WTC11 (cell line): ENCODE measurements around the gene EME2.

Experiments
- E2F4 ChIP-seq: sonication (generic); formaldehyde crosslinking; IDR thresholded peaks from 2 replicates; pipeline ENCODE4 v1.8.1; 2022; ENCODE audit warnings: low read depth, mild to moderate bottlenecking, moderate library complexity, missing genetic modification reagents, borderline replicate concordance
- FOXP1 ChIP-seq: sonication (generic); formaldehyde crosslinking; IDR thresholded peaks from 2 replicates; pipeline ENCODE4 v1.8.0; 2022; ENCODE audit warnings: missing genetic modification reagents, mild to moderate bottlenecking, moderate library complexity, borderline replicate concordance
- KAT7 ChIP-seq: sonication (generic); formaldehyde crosslinking; IDR thresholded peaks from 2 replicates; pipeline ENCODE4 v1.8.1; 2023; ENCODE audit warnings: missing genetic modification reagents, mild to moderate bottlenecking, borderline replicate concordance
- MAX ChIP-seq: sonication (generic); formaldehyde crosslinking; IDR thresholded peaks from 2 replicates; pipeline ENCODE4 v1.8.0; 2022; ENCODE audit warnings: mild to moderate bottlenecking, missing genetic modification reagents
- RELA ChIP-seq: sonication (generic); formaldehyde crosslinking; IDR thresholded peaks from 2 replicates; pipeline ENCODE4 v1.8.1; 2022; ENCODE audit warnings: missing genetic modification reagents, mild to moderate bottlenecking, borderline replicate concordance
- ZNF121 ChIP-seq: sonication (generic); formaldehyde crosslinking; IDR thresholded peaks from 2 replicates; pipeline ENCODE4 v1.8.0; 2023; ENCODE audit warnings: missing genetic modification reagents
- TF ChIP-seq, protein P1 (sequence below): fragments of 200-600 bp; IDR thresholded peaks from 2 replicates; pipeline ENCODE4 v1.8.0; 2022; ENCODE audit warnings: antibody characterized with exemption

GRCh38 chr16:1816396-1817275 is 44.0 kb downstream of the EME2 start:
- no peak for TF ChIP-seq MAX (CRISPR knock-in tag)
- no peak for TF ChIP-seq RELA (CRISPR knock-in tag)
- no peak for TF ChIP-seq FOXP1 (CRISPR knock-in tag)
- no peak for TF ChIP-seq ZNF121
- no peak for TF ChIP-seq E2F4
- TF ChIP-seq, protein P1, sequence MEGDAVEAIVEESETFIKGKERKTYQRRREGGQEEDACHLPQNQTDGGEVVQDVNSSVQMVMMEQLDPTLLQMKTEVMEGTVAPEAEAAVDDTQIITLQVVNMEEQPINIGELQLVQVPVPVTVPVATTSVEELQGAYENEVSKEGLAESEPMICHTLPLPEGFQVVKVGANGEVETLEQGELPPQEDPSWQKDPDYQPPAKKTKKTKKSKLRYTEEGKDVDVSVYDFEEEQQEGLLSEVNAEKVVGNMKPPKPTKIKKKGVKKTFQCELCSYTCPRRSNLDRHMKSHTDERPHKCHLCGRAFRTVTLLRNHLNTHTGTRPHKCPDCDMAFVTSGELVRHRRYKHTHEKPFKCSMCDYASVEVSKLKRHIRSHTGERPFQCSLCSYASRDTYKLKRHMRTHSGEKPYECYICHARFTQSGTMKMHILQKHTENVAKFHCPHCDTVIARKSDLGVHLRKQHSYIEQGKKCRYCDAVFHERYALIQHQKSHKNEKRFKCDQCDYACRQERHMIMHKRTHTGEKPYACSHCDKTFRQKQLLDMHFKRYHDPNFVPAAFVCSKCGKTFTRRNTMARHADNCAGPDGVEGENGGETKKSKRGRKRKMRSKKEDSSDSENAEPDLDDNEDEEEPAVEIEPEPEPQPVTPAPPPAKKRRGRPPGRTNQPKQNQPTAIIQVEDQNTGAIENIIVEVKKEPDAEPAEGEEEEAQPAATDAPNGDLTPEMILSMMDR, result no peak
- no peak for TF ChIP-seq KAT7 (CRISPR knock-in tag)
